D341Med (cell line): ENCODE data around the gene ERCC6L.

Source experiments
- DNase-seq: peaks from one replicate; pipeline ENCODE4 v3.0.0; 2012; ENCODE audit warnings: low spot score

Gene ERCC6L

DNA sequence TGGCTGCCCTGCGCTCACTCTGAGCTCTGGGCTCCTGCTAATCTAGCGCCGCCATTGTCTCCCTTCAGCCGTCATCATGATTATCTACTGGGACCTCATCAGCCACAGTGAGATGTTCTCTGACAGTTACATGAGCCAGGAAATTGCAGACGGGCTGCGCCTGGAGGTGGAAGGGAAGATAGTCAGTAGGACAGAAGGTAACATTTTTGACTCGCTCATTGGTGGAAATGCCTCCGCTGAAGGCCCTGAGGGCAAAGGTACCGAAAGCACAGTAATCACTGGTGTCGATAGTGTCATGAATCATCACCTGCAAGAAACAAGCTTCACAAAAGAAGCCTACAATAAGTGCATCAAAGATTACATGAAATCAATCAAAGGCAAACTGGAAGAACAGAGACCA, 79.1 kb downstream of the ERCC6L start:
- no peak for DNase-seq

DNA sequence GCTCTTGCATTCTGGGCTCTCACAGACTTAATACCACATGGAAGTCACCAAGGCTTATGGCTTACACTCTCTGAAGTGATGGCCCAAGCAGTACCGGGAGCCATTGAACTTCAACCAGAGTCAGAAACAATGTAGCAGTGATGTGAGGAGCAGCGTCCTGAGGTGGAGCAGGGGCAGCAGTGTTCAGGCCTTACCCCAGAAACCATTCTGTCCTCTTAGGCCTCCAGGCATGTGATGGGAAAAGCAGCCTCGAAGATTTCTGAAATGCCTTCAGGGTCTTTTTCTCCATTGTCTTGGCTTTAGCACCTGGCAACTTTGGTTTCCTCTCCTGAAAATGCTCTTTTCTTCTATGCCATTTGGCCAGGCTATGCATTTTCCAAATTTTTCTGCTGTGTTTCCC, 80.1 kb downstream of the ERCC6L start:
- no peak for DNase-seq
